Activated T-cell treated with anti-CD3 and anti-CD28 coated beads, Interleukin-2, amount 50 U/mL, for 24 hours (primary cell): ENCODE results near the gene SLC30A1.
"Not testable (repeated sequence)": the region's sequence is repeated elsewhere in the genome, so short reads cannot be mapped to it uniquely, and the experiment has no call there.

Experiments
- DNase-seq: peaks from one replicate; pipeline ENCODE4 v3.0.0-alpha.2; 2020
- H3K27ac Mint-ChIP-seq: 2 replicates; pipeline ENCODE4 v1.8.0; 2020; ENCODE audit warnings: mild to moderate bottlenecking, mixed read lengths
- H3K27me3 Mint-ChIP-seq: 2 replicates; pipeline ENCODE4 v1.8.0; 2020; ENCODE audit warnings: mixed read lengths
- H3K36me3 Mint-ChIP-seq: 2 replicates; pipeline ENCODE4 v1.8.0; 2020; ENCODE audit warnings: low read depth, mixed read lengths
- H3K4me1 Mint-ChIP-seq: 2 replicates; pipeline ENCODE4 v1.8.0; 2020; ENCODE audit warnings: low read depth, mixed read lengths
- H3K4me3 Mint-ChIP-seq: 2 replicates; pipeline ENCODE4 v1.8.0; 2020; ENCODE audit warnings: mild to moderate bottlenecking, moderate library complexity, mixed read lengths
- H3K9me3 Mint-ChIP-seq: 2 replicates; pipeline ENCODE4 v1.8.0; 2020; ENCODE audit warnings: mixed read lengths

Gene SLC30A1

GRCh38 chr1:211581526-211581925 lies 2.6 kb upstream of the SLC30A1 start:
- H3K36me3 Mint-ChIP-seq, result peaks cover 15% of the 10 kb centered on the region
- DNase-seq, result no peak
- H3K27ac Mint-ChIP-seq, result no peak overlapping the region
- no peaks in the 10 kb centered on the region for H3K9me3 Mint-ChIP-seq
- H3K4me3 Mint-ChIP-seq, result no peak overlapping the region
- H3K27me3 Mint-ChIP-seq, result no peaks in the 10 kb centered on the region
- peaks cover 18% of the 10 kb centered on the region for H3K4me1 Mint-ChIP-seq

DNA sequence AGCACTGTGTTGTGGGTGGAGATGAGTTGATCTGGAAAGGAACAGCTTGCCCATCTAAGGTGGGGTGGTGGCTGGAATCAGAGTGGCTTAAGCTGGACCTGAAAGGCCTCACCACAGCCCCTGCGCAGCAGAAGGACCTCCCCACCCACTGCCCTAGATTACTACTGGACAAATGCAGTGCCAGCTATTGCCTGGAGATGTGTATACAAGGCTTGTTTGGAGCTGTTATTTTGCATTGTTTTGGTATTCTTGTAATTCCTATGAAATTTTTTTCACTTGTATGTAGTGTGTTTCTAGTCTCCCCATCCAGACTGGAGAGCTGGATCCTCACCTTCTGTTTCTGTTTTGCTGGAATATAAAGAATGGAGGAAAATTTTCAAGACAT lies 1.3 kb upstream of the SLC30A1 start:
- no peak overlapping the region for H3K27ac Mint-ChIP-seq
- H3K4me1 Mint-ChIP-seq, result peaks cover 29% of the 10 kb centered on the region
- no peaks in the 10 kb centered on the region for H3K9me3 Mint-ChIP-seq
- peaks cover 26% of the 10 kb centered on the region for H3K36me3 Mint-ChIP-seq
- no peaks in the 10 kb centered on the region for H3K27me3 Mint-ChIP-seq
- DNase-seq, result no peak
- H3K4me3 Mint-ChIP-seq, result peak overlapping the region; percentile 83

GRCh38 chr1:211579440-211580302 lies 710 bp upstream of the SLC30A1 start:
- DNase-seq, result no peak
- H3K36me3 Mint-ChIP-seq, result peaks cover 32% of the 10 kb centered on the region
- H3K9me3 Mint-ChIP-seq, result no peaks in the 10 kb centered on the region
- peak overlapping the region; percentile 77 for H3K27ac Mint-ChIP-seq
- no peaks in the 10 kb centered on the region for H3K27me3 Mint-ChIP-seq
- H3K4me1 Mint-ChIP-seq, result peaks cover 33% of the 10 kb centered on the region
- H3K4me3 Mint-ChIP-seq, result peak overlapping the region; percentile 83

GRCh38 chr1:211577819-211578639 lies 932 bp downstream of the SLC30A1 start:
- H3K9me3 Mint-ChIP-seq, result no peaks in the 10 kb centered on the region
- DNase-seq, result peak; percentile 83
- no peaks in the 10 kb centered on the region for H3K27me3 Mint-ChIP-seq
- peaks cover 45% of the 10 kb centered on the region for H3K4me1 Mint-ChIP-seq
- H3K27ac Mint-ChIP-seq, result peak overlapping the region; percentile 94
- peak overlapping the region; percentile 95 for H3K4me3 Mint-ChIP-seq
- H3K36me3 Mint-ChIP-seq, result peaks cover 49% of the 10 kb centered on the region

- DNase-seq, result no peak
- H3K27ac Mint-ChIP-seq, result peak overlapping the region; percentile 80
- peaks cover 53% of the 10 kb centered on the region for H3K36me3 Mint-ChIP-seq
Observed at GRCh38 chr1:211577277-211577818, 1.6 kb downstream of the SLC30A1 start.

GRCh38 chr1:211576717-211577116 lies 2.2 kb downstream of the SLC30A1 start:
- Mint-ChIP-seq H3K27ac (no peak overlapping the region), H3K4me1 (peaks cover 51% of the 10 kb centered on the region), H3K9me3 (no peaks in the 10 kb centered on the region), H3K4me3 (peak overlapping the region; percentile 95), H3K27me3 (no peaks in the 10 kb centered on the region), H3K36me3 (peaks cover 55% of the 10 kb centered on the region)
- no peak for DNase-seq

More at GRCh38 chr1:211577277-211577818, 1.6 kb downstream of the SLC30A1 start:
- H3K4me3 Mint-ChIP-seq, result peak overlapping the region; percentile 95
- no peaks in the 10 kb centered on the region for H3K27me3 Mint-ChIP-seq
- no peaks in the 10 kb centered on the region for H3K9me3 Mint-ChIP-seq
- peaks cover 49% of the 10 kb centered on the region for H3K4me1 Mint-ChIP-seq

DNA sequence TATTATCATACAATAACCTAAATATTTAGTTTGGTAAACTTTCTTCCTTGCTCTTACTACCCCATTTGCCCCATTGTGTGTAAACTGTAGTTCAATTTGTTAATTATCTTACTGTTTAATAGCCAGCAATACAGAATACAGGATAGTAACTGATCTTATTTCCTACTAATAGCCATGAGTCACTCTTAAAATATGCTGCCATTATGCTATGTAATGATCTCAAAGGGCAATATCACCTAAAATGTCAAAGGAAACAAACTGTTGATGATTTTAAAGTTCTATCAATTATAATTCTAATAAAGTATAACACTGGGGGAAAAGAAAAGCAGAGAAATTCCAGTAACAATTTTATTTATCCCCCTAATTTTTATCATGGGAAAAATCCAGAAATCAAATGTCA lies 4.3 kb downstream of the SLC30A1 start:
- Mint-ChIP-seq H3K9me3 (no peaks in the 10 kb centered on the region), H3K4me3 (no peak overlapping the region), H3K27ac (no peak overlapping the region), H3K4me1 (peaks cover 62% of the 10 kb centered on the region), H3K27me3 (no peaks in the 10 kb centered on the region), H3K36me3 (peaks cover 58% of the 10 kb centered on the region)
- no peak for DNase-seq

- Mint-ChIP-seq H3K27ac (no peak overlapping the region), H3K9me3 (no peaks in the 10 kb centered on the region), H3K36me3 (peaks cover 46% of the 10 kb centered on the region), H3K27me3 (no peaks in the 10 kb centered on the region), H3K4me3 (no peak overlapping the region), H3K4me1 (peaks cover 64% of the 10 kb centered on the region)
- DNase-seq, result no peak
Observed at GRCh38 chr1:211571998-211572397, 7.0 kb downstream of the SLC30A1 start.

GRCh38 chr1:211570378-211570777 lies 8.6 kb downstream of the SLC30A1 start:
- peaks cover 32% of the 10 kb centered on the region for H3K36me3 Mint-ChIP-seq
- not testable (repeated sequence) for H3K9me3 Mint-ChIP-seq, H3K4me3 Mint-ChIP-seq, DNase-seq, H3K27me3 Mint-ChIP-seq
- peaks cover 60% of the 10 kb centered on the region for H3K4me1 Mint-ChIP-seq
- peak overlapping the region; percentile 34 for H3K27ac Mint-ChIP-seq

DNA sequence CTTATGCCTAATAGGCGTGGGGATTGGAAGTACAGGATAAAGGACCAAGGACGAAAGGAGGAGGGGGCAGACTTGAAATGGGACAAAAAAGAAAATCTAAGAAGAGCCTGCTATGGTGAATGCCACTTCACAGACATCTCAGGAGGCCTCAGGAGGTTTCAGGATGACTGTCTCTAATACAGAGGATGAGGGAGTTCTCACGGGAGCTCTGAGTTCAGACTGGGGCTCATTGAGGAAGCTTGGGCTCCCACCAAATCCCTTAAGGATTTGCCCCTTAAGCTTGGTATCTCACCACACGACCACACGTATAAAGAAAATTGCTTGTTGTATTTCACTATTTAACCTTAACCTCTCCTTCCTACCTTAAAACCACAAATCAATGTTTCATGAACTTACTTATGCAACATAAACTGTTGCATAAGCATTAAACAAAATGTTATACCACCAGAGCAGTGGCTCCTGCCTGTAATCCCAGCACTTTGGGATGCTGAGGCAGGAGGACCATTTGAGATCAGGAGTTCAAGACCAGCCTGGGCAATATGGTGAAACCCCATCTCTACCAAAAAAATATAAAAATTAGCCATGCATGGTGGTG lies 12.4 kb downstream of the SLC30A1 start:
- Mint-ChIP-seq H3K4me3 (no peak overlapping the region), H3K27me3 (peaks cover 2% of the 10 kb centered on the region), H3K27ac (no peak overlapping the region), H3K9me3 (no peaks in the 10 kb centered on the region), H3K36me3 (peaks cover under 1% of the 10 kb centered on the region), H3K4me1 (peaks cover 31% of the 10 kb centered on the region)
- DNase-seq, result no peak

DNA sequence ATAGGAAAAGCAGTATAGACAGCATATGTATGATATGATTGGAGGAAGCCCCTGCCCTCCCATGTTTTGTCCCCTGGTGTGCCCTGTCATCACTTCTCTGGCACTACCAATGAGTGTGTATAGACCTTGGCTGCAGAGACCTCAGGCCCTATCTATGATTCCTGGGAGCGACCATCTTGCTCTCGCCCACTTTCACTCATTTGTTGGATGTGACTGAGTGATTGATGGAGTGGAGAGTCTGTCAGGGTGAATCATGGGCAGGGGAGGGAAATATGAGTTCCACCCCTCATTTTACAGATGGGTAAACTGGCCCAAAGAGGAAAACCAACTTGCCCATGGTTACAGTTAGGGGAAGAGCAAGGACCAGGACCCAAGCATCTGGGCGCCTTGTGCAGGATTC lies 14.9 kb downstream of the SLC30A1 start:
- no peaks in the 10 kb centered on the region for H3K36me3 Mint-ChIP-seq
- H3K4me1 Mint-ChIP-seq, result peaks cover 17% of the 10 kb centered on the region
- no peak for DNase-seq
- no peaks in the 10 kb centered on the region for H3K9me3 Mint-ChIP-seq
- H3K4me3 Mint-ChIP-seq, result no peak overlapping the region
- H3K27ac Mint-ChIP-seq, result no peak overlapping the region
- peaks cover 2% of the 10 kb centered on the region for H3K27me3 Mint-ChIP-seq

DNA sequence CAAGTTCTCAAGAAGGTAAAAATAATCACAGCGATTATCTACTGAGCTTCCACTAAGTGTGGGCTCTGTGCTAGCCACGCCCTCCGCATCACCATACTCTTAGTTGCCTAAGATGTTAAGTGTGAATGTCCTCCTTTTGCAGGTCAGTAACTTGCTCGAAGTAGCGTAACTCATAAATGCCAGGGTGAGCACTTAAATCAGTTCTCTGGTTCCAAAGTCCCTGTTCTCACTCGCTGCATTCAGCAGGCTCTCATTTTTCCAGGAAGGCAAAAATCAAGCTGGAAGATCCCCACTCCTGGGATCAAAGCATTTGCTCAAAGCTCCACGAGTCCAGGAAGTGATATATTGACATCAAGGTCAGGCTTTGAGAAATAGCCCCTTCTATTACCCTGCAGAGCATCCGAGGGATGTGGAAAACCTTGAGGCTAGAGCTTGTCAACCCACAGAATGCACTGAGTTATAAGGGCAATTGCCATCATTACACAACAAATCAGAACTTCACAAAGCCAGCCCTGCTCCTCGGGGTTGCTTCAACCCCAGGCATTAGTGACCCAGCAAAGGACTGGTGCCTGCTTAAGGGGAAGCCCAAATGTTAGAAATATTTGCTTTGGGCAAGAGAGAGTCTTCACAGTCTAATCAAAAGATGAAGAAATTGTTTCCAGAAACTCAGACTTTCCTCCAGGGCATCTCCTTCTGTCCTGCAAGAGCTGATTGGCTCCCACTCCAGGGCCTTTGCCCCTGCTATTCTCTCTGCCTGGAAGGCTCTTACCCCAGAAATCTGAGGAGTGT lies 19.5 kb downstream of the SLC30A1 start:
- Mint-ChIP-seq H3K27ac (no peak overlapping the region), H3K9me3 (no peaks in the 10 kb centered on the region), H3K4me3 (no peak overlapping the region), H3K27me3 (peaks cover 2% of the 10 kb centered on the region), H3K36me3 (no peaks in the 10 kb centered on the region), H3K4me1 (no peaks in the 10 kb centered on the region)
- no peak for DNase-seq

- H3K27ac Mint-ChIP-seq, result no peak overlapping the region
- peaks cover 2% of the 10 kb centered on the region for H3K27me3 Mint-ChIP-seq
- H3K4me3 Mint-ChIP-seq, result no peak overlapping the region
- no peaks in the 10 kb centered on the region for H3K36me3 Mint-ChIP-seq
- DNase-seq, result no peak
- no peaks in the 10 kb centered on the region for H3K4me1 Mint-ChIP-seq
- no peaks in the 10 kb centered on the region for H3K9me3 Mint-ChIP-seq
Observed at GRCh38 chr1:211557894-211558625, 20.9 kb downstream of the SLC30A1 start.
